ENCODE measurements around the gene ESPN. TPM values are rescaled to one million over a fixed set of nuclear protein-coding genes. Genes with fewer than 3 reads are reported as not detected.
A peak's percentile ranks its signal among the peaks of the same experiment; 100 is the strongest.

The ESPN gene
- total and polyA plus RNA-seq, 10 of the 15 experiments (the other 5 are each of a cell fraction or from before 2014, with no cell fraction given), result 0.18 to 0.71 (median 0.59) TPM; not detected in 7

DNA sequence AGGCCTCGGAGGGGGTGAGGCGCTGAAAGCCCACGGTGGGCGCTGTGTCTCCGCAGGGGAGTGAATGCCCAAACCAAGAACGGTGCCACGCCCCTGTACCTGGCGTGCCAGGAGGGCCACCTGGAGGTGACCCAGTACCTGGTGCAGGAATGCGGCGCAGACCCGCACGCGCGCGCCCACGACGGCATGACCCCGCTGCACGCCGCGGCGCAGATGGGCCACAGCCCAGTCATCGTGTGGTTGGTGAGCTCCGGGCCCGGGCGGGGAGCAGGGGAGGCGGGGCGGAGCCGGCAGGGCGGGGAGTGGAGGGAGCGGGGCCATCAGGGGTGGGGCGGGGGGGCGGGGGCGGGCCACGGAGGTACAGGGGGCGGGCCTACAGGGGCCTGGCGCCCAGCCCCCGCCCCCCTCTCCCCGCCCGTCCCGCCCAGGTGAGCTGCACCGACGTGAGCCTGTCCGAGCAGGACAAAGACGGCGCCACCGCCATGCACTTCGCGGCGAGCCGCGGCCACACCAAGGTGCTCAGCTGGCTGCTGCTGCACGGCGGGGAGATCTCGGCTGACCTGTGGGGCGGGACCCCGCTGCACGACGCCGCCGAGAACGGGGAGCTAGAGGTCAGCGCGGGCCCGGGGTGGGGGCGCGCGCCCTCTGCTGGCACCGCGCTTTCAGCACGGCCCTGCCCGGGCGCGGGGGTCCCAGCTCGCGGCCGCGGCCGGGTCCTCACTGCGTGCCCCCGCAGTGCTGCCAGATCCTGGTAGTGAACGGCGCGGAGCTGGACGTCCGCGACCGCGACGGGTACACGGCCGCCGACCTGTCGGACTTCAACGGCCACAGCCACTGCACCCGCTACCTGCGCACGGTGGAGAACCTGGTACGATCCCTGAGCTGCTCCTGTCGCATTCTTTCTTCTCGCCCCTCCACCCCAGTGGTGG is 15.9 kb downstream of the ESPN start:
- Histone ChIP-seq H3K27me3 (replicated peaks in 1 of 2; ENCODE audit: control insufficient read depth in 2 of 2, insufficient read depth in 2 of 2, low read length in 1 of 2) (no peaks in the 10 kb centered on the region; a peak in 1 of 4 replicates), H3K9ac (ENCODE audit: control insufficient read depth, insufficient read depth, low read length) (no peak overlapping the region), H3K79me2 (ENCODE audit: control insufficient read depth, insufficient read depth, low read length) (no peaks in the 10 kb centered on the region), H3K36me3 (ENCODE audit: control insufficient read depth in 2 of 2, insufficient read depth in 2 of 2, low read length in 1 of 2) (no peaks in the 10 kb centered on the region), H3K27ac (ENCODE audit: control insufficient read depth, insufficient read depth) (no peak overlapping the region), H2AFZ (ENCODE audit: control insufficient read depth, low read depth, low read length) (no peak overlapping the region), H3K4me1 (ENCODE audit: control insufficient read depth, insufficient read depth, low read length) (no peaks in the 10 kb centered on the region), H3K4me3 (no peak overlapping the region), H3K4me2 (ENCODE audit: control insufficient read depth, insufficient read depth) (no peak overlapping the region), H4K20me1 (ENCODE audit: control insufficient read depth, insufficient read depth) (peaks cover 4% of the 10 kb centered on the region), H3K9me3 (replicated peaks; ENCODE audit: control insufficient read depth, insufficient read depth, low read length) (no peaks in the 10 kb centered on the region)
- in situ Hi-C loops (cut with MboI) (no loop called here), intact Hi-C loops (cut with micrococcal nuclease; ENCODE audit: unreplicated experiment) (no loop called here)
- FAIRE-seq, result no peak
- ChIA-PET CTCF (interaction anchor here (0.8 to 8.0 kb wide), 10 partner anchors 16 to 194 kb away, joined by 3 to 137 read pairs (median 5); partner anchors contain the start of genes ESPN, HES2 and TNFRSF25), SMC1A (ENCODE audit: uncharacterized antibody, unreplicated experiment) (no interaction called here), RAD21 (ENCODE audit: unreplicated experiment) (interaction anchor here (0.6 to 4.2 kb wide), 4 partner anchors 17 to 50 kb away, joined by 3 to 44 read pairs (median 4); partner anchors contain the start of gene PLEKHG5), POLR2A (no interaction called here)
- peak; percentile 52 for ATAC-seq
- no TSS peak for BruUV-seq (replicated peaks)
- TF ChIP-seq BHLHE40 (IDR thresholded peaks at IDR 0.05; ENCODE audit: borderline replicate concordance in 1 of 2, low read depth in 2 of 2, low read length in 1 of 2), result 0 out of 4 replicates have a peak, but pooled peaks of 1 of the 2 experiments have one; percentile 17
- TF ChIP-seq NRF1 (conservative IDR thresholded peaks at IDR 0.05; ENCODE audit: low read depth, low read length), result no peak
- TF ChIP-seq, protein P1, sequence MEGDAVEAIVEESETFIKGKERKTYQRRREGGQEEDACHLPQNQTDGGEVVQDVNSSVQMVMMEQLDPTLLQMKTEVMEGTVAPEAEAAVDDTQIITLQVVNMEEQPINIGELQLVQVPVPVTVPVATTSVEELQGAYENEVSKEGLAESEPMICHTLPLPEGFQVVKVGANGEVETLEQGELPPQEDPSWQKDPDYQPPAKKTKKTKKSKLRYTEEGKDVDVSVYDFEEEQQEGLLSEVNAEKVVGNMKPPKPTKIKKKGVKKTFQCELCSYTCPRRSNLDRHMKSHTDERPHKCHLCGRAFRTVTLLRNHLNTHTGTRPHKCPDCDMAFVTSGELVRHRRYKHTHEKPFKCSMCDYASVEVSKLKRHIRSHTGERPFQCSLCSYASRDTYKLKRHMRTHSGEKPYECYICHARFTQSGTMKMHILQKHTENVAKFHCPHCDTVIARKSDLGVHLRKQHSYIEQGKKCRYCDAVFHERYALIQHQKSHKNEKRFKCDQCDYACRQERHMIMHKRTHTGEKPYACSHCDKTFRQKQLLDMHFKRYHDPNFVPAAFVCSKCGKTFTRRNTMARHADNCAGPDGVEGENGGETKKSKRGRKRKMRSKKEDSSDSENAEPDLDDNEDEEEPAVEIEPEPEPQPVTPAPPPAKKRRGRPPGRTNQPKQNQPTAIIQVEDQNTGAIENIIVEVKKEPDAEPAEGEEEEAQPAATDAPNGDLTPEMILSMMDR (IDR thresholded peaks at IDR 0.05 in 2 of 3, conservative IDR thresholded peaks at IDR 0.05 in 1 of 3; ENCODE audit: control insufficient read depth in 2 of 3, extremely low read depth in 1 of 3, insufficient read depth in 1 of 3, low read depth in 3 of 3, low read length in 3 of 3), result peak in 2 of 3 experiments; percentile 23 to 37; a peak in 3 of 6 replicates
- WGBS (ENCODE audit: insufficient coverage, insufficient replicate concordance, low lambda C conversion rate, missing lambda C conversion rate), result 24% methylated on average over 44 of the region's 101 CpGs
- no peak for DNase-seq (ENCODE audit: low read depth, low spot score)

All from GM12878 (cell line).